Rectal smooth muscle tissue (tissue), 1 donor: Measurements from ENCODE around the gene C1orf21.

ENCODE experiments used
- H3K27ac ChIP-seq: one replicate; pipeline ENCODE4 v1.7.0; 2013; ENCODE audit warnings: low read depth, low read length, inconsistent platforms
- H3K27me3 ChIP-seq: one replicate; pipeline ENCODE4 v1.7.0; 2013; ENCODE audit warnings: low read length; ENCODE audit not compliant: control insufficient read depth, insufficient read depth
- H3K36me3 ChIP-seq: one replicate; pipeline ENCODE4 v1.7.0; 2013; ENCODE audit warnings: low read length; ENCODE audit not compliant: control insufficient read depth, insufficient read depth
- H3K4me1 ChIP-seq: one replicate; pipeline ENCODE4 v1.7.0; 2013; ENCODE audit warnings: low read length; ENCODE audit not compliant: control insufficient read depth, insufficient read depth
- H3K4me3 ChIP-seq: one replicate; pipeline ENCODE4 v1.7.0; 2013; ENCODE audit warnings: low read length
- H3K9ac ChIP-seq: one replicate; pipeline ENCODE4 v1.7.0; 2013; ENCODE audit warnings: low read length

C1orf21 gene

GRCh38 chr1:184443624-184444023, 56.8 kb downstream of the C1orf21 start:
- H3K27ac ChIP-seq = no peak overlapping the region
- no peak overlapping the region for H3K4me3 ChIP-seq
- H3K9ac ChIP-seq = no peak overlapping the region
- H3K27me3 ChIP-seq = no peaks in the 10 kb centered on the region
- H3K4me1 ChIP-seq = no peaks in the 10 kb centered on the region
- H3K36me3 ChIP-seq = no peaks in the 10 kb centered on the region

- no peak overlapping the region for H3K4me3 ChIP-seq
- no peaks in the 10 kb centered on the region for H3K36me3 ChIP-seq
- H3K27ac ChIP-seq = no peak overlapping the region
- H3K9ac ChIP-seq = no peak overlapping the region
- no peaks in the 10 kb centered on the region for H3K27me3 ChIP-seq
- no peaks in the 10 kb centered on the region for H3K4me1 ChIP-seq
Measured at GRCh38 chr1:184445997-184446396, 59.2 kb downstream of the C1orf21 start.

- no peaks in the 10 kb centered on the region for H3K4me1 ChIP-seq
- H3K27ac ChIP-seq = no peak overlapping the region
- no peaks in the 10 kb centered on the region for H3K27me3 ChIP-seq
- H3K9ac ChIP-seq = no peak overlapping the region
- H3K4me3 ChIP-seq = no peak overlapping the region
- no peaks in the 10 kb centered on the region for H3K36me3 ChIP-seq
Measured at GRCh38 chr1:184447651-184448185, 60.9 kb downstream of the C1orf21 start.

GRCh38 chr1:184449916-184450315, 63.1 kb downstream of the C1orf21 start:
- no peaks in the 10 kb centered on the region for H3K4me1 ChIP-seq
- no peak overlapping the region for H3K9ac ChIP-seq
- no peaks in the 10 kb centered on the region for H3K36me3 ChIP-seq
- H3K4me3 ChIP-seq = no peak overlapping the region
- no peaks in the 10 kb centered on the region for H3K27me3 ChIP-seq
- no peak overlapping the region for H3K27ac ChIP-seq

GRCh38 chr1:184455786-184456185, 69.0 kb downstream of the C1orf21 start:
- no peak overlapping the region for H3K9ac ChIP-seq
- H3K27ac ChIP-seq = no peak overlapping the region
- no peak overlapping the region for H3K4me3 ChIP-seq
- peaks cover 4% of the 10 kb centered on the region for H3K4me1 ChIP-seq
- H3K36me3 ChIP-seq = no peaks in the 10 kb centered on the region
- H3K27me3 ChIP-seq = no peaks in the 10 kb centered on the region

- Histone ChIP-seq H3K9ac (no peak overlapping the region), H3K36me3 (no peaks in the 10 kb centered on the region), H3K27me3 (no peaks in the 10 kb centered on the region), H3K4me1 (peaks cover 4% of the 10 kb centered on the region), H3K4me3 (no peak overlapping the region), H3K27ac (no peak overlapping the region)
Measured at GRCh38 chr1:184456189-184456588, 69.4 kb downstream of the C1orf21 start.

GRCh38 chr1:184457500-184457899, 70.7 kb downstream of the C1orf21 start:
- no peak overlapping the region for H3K4me3 ChIP-seq
- no peak overlapping the region for H3K9ac ChIP-seq
- H3K4me1 ChIP-seq = peaks cover 4% of the 10 kb centered on the region
- H3K27me3 ChIP-seq = no peaks in the 10 kb centered on the region
- no peaks in the 10 kb centered on the region for H3K36me3 ChIP-seq
- no peak overlapping the region for H3K27ac ChIP-seq

- Histone ChIP-seq H3K36me3 (no peaks in the 10 kb centered on the region), H3K4me1 (peaks cover 4% of the 10 kb centered on the region), H3K27ac (no peak overlapping the region), H3K9ac (no peak overlapping the region), H3K27me3 (no peaks in the 10 kb centered on the region), H3K4me3 (no peak overlapping the region)
Measured at GRCh38 chr1:184461321-184461720, 74.5 kb downstream of the C1orf21 start.

- Histone ChIP-seq H3K36me3 (no peaks in the 10 kb centered on the region), H3K27me3 (no peaks in the 10 kb centered on the region), H3K9ac (no peak overlapping the region), H3K27ac (no peak overlapping the region), H3K4me3 (no peak overlapping the region), H3K4me1 (peaks cover 4% of the 10 kb centered on the region)
Measured at GRCh38 chr1:184462155-184462554, 75.3 kb downstream of the C1orf21 start.

GRCh38 chr1:184462990-184463389, 76.2 kb downstream of the C1orf21 start:
- no peak overlapping the region for H3K27ac ChIP-seq
- H3K9ac ChIP-seq = no peak overlapping the region
- H3K36me3 ChIP-seq = no peaks in the 10 kb centered on the region
- H3K4me3 ChIP-seq = no peak overlapping the region
- H3K27me3 ChIP-seq = no peaks in the 10 kb centered on the region
- peaks cover 3% of the 10 kb centered on the region for H3K4me1 ChIP-seq

GRCh38 chr1:184463680-184464079, 76.9 kb downstream of the C1orf21 start:
- Histone ChIP-seq H3K4me3 (no peak overlapping the region), H3K9ac (no peak overlapping the region), H3K36me3 (no peaks in the 10 kb centered on the region), H3K27me3 (no peaks in the 10 kb centered on the region), H3K27ac (no peak overlapping the region), H3K4me1 (no peaks in the 10 kb centered on the region)

GRCh38 chr1:184464757-184465156, 77.9 kb downstream of the C1orf21 start:
- Histone ChIP-seq H3K4me3 (no peak overlapping the region), H3K27ac (no peak overlapping the region), H3K4me1 (no peaks in the 10 kb centered on the region)

GRCh38 chr1:184465489-184466146, 78.8 kb downstream of the C1orf21 start:
- no peaks in the 10 kb centered on the region for H3K4me1 ChIP-seq
- H3K9ac ChIP-seq = no peak overlapping the region
- H3K27ac ChIP-seq = no peak overlapping the region
- no peaks in the 10 kb centered on the region for H3K27me3 ChIP-seq
- H3K36me3 ChIP-seq = no peaks in the 10 kb centered on the region
- H3K4me3 ChIP-seq = no peak overlapping the region

More at GRCh38 chr1:184464757-184465156, 77.9 kb downstream of the C1orf21 start:
- Histone ChIP-seq H3K36me3 (no peaks in the 10 kb centered on the region), H3K27me3 (no peaks in the 10 kb centered on the region), H3K9ac (no peak overlapping the region)
